Measurements from ENCODE around the gene PDZRN3. TPM values are rescaled to one million over a fixed set of nuclear protein-coding genes. Genes with fewer than 3 reads are reported as not detected.

The PDZRN3 gene
- total RNA-seq, 1 donor from 2014 or later = 16.0 TPM

DNA sequence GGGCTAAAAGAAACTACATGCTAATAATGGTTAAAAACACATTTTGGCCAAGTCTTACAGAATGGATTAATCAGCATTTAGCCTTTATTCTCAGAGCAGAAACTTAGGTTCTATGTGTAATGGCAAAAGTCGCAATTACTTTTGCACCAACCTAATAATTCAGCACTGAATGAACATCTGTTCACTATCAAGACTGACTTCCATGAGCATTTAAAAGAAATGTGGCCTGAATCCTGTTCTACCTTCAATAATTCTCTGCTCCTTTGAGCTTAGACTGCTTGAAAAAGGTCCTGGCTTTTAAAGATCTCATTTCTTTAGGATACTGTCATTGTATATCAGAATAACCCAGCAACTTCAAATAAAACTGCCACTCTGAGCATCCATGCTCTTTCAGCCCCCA is 145.9 kb downstream of the PDZRN3 start:
- H3K4me1 ChIP-seq = no peaks in the 10 kb centered on the region
- intact Hi-C loops (cut with DNase I) = no loop called here
- no peaks in the 10 kb centered on the region for H3K36me3 ChIP-seq
- no peak for DNase-seq
- H3K27me3 ChIP-seq (ENCODE audit: low read depth) = no peaks in the 10 kb centered on the region
- no peaks in the 10 kb centered on the region for H3K9me3 ChIP-seq
- no peak overlapping the region for H3K27ac ChIP-seq
- no peak for ATAC-seq
- TF ChIP-seq, protein P1, sequence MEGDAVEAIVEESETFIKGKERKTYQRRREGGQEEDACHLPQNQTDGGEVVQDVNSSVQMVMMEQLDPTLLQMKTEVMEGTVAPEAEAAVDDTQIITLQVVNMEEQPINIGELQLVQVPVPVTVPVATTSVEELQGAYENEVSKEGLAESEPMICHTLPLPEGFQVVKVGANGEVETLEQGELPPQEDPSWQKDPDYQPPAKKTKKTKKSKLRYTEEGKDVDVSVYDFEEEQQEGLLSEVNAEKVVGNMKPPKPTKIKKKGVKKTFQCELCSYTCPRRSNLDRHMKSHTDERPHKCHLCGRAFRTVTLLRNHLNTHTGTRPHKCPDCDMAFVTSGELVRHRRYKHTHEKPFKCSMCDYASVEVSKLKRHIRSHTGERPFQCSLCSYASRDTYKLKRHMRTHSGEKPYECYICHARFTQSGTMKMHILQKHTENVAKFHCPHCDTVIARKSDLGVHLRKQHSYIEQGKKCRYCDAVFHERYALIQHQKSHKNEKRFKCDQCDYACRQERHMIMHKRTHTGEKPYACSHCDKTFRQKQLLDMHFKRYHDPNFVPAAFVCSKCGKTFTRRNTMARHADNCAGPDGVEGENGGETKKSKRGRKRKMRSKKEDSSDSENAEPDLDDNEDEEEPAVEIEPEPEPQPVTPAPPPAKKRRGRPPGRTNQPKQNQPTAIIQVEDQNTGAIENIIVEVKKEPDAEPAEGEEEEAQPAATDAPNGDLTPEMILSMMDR (IDR thresholded peaks at IDR 0.05) = no peak
- H3K4me3 ChIP-seq = no peak overlapping the region

DNA sequence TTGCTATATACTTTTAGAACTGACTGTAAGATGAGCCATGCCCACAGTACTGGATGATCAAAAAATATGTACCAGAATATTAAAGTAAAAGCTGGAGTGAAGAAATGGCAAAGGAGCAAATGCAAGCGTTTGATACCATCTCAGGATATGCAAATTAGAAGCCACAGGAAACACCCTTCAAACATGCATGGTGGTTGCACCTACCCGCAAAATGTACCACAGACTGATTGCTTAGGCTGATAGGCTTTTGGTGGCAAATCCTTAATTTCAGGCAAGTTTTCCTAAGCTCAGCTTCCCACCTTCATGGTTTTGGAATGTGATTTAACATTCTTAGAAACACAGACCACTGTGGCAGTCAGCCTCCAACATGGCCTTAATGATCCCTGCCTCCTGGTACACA is 149.0 kb downstream of the PDZRN3 start:
- H3K27ac ChIP-seq = no peak overlapping the region
- TF ChIP-seq, protein P1 (IDR thresholded peaks at IDR 0.05) = no peak

DNA sequence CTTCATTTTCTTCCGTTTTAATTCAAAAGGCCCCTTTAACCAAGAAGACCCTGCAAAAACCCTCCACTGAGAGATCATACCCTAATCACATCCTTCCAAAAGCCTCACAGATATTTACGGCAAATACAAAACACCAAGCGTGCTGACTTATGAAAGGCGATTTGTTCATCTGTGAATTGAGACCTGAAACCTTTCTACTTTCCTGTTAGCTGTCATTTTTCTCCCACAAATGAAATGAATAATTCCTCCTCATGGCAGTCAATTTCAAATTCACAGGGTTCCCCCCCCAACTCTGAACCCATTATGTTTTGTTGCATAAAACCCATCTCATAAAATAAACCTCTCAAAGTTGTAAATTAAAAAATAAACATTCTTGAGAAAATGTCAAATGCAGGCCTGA is 149.6 kb downstream of the PDZRN3 start:
- H3K4me3 ChIP-seq = no peak overlapping the region
- ATAC-seq = no peak
- H3K27me3 ChIP-seq (ENCODE audit: low read depth) = no peaks in the 10 kb centered on the region
- TF ChIP-seq, protein P1 (IDR thresholded peaks at IDR 0.05) = no peak
- intact Hi-C loops (cut with DNase I) = no loop called here
- H3K4me1 ChIP-seq = no peaks in the 10 kb centered on the region
- no peak overlapping the region for H3K27ac ChIP-seq
- H3K36me3 ChIP-seq = no peaks in the 10 kb centered on the region
- no peaks in the 10 kb centered on the region for H3K9me3 ChIP-seq
- no peak for DNase-seq

More for the DNA sequence above, 149.0 kb downstream of the PDZRN3 start:
- DNase-seq = no peak
- Histone ChIP-seq H3K36me3 (no peaks in the 10 kb centered on the region), H3K4me3 (no peak overlapping the region), H3K27me3 (ENCODE audit: low read depth) (no peaks in the 10 kb centered on the region), H3K9me3 (no peaks in the 10 kb centered on the region), H3K4me1 (no peaks in the 10 kb centered on the region)
- intact Hi-C loops (cut with DNase I) = no loop called here
- ATAC-seq = no peak

DNA sequence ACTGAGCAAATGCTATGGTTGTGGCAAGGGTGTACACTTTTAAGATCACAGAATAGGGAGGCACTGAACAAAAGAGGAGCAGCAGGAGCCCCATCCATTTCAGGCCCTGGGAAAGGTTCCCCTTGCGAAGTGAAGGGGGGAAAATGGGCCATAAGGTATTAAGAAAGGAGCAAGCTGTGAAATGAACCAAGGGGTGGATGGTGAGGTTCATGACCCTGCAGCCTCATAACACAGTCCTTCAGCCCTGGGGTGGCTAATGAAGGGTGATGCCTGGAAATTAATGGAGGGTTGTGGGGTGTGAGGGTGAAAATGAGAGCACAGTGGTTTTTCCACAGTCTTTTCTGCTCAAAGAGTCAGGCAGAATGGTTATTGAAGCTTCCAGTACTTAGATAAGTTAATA is 150.1 kb downstream of the PDZRN3 start:
- Histone ChIP-seq H3K4me3 (no peak overlapping the region), H3K9me3 (no peaks in the 10 kb centered on the region), H3K36me3 (no peaks in the 10 kb centered on the region), H3K27me3 (ENCODE audit: low read depth) (no peaks in the 10 kb centered on the region), H3K27ac (no peak overlapping the region), H3K4me1 (no peaks in the 10 kb centered on the region)
- ATAC-seq (no peak), DNase-seq (no peak)
- TF ChIP-seq, protein P1 (IDR thresholded peaks at IDR 0.05) = no peak
- intact Hi-C loops (cut with DNase I) = no loop called here

DNA sequence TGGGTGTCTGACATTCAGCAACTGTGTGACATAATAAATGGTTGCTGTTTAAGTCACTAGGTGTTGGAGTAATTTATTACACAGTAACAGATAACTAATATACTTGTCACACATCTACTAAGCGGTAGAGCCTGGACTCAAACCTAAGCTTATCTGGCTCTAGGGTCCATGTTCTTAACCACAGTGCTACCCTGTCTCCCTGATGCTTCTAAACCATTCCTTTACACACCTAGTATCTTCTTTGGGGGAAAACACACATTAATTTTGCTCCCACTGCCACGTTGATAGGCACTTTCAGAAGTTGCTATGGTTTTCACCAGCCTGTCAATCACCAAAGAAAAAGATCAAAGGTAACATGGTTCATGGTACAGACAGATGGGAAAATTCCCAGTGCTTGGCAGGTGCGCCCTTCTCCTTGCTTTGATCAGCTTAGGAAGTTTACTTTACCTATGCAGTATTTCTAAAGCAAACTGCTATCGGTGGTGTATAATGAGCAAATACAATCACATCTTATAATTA is 150.8 kb downstream of the PDZRN3 start:
- H3K4me1 ChIP-seq = no peaks in the 10 kb centered on the region
- no peak overlapping the region for H3K4me3 ChIP-seq
- H3K27ac ChIP-seq = no peak overlapping the region
- no peaks in the 10 kb centered on the region for H3K27me3 ChIP-seq (ENCODE audit: low read depth)
- ATAC-seq (no peak), DNase-seq (no peak)
- TF ChIP-seq, protein P1 (IDR thresholded peaks at IDR 0.05) = no peak
- no peaks in the 10 kb centered on the region for H3K9me3 ChIP-seq
- no peaks in the 10 kb centered on the region for H3K36me3 ChIP-seq
- intact Hi-C loops (cut with DNase I) = no loop called here
